ENCODE data around the gene RANGAP1. TPM values are rescaled to one million over a fixed set of nuclear protein-coding genes. Genes with fewer than 3 reads are reported as not detected.

RANGAP1 gene
- total and polyA plus RNA-seq, 2 of the 8 experiments (the other 6 are each of a cell fraction or from before 2014, with no cell fraction given) = 121 to 171 TPM

- H3K4me2 ChIP-seq (ENCODE audit: insufficient read depth in 1 of 2, low read depth in 2 of 2, low read length in 2 of 2) = no peak overlapping the region
These were observed 19.7 kb upstream of the RANGAP1 start for GRCh38 chr22:41305646-41306045.

More at GRCh38 chr22:41305646-41306045, 19.7 kb upstream of the RANGAP1 start:
- Histone ChIP-seq H3K23me2 (ENCODE audit: low read depth, low read length) (peaks cover 3% of the 10 kb centered on the region), H3K56ac (replicated peaks; ENCODE audit: insufficient read length, low read depth, low read length) (no peak overlapping the region), H3K79me1 (ENCODE audit: low read depth, low read length) (peaks cover 10% of the 10 kb centered on the region), H3K36me3 (ENCODE audit: control insufficient read depth in 2 of 4, insufficient read depth in 4 of 4, low read length in 3 of 4) (peaks cover 0 to 6% (median 0%) of the 10 kb centered on the region in 4 experiments; a peak in 1 of 8 replicates), H2BK15ac (ENCODE audit: low read length) (no peak overlapping the region), H3K79me2 (ENCODE audit: control insufficient read depth in 1 of 2, insufficient read depth in 2 of 2, low read length in 2 of 2) (peaks cover 8 to 68% of the 10 kb centered on the region in 2 experiments; a peak in 3 of 4 replicates), H4K8ac (ENCODE audit: extremely low read depth, insufficient read depth, low read length) (no peak overlapping the region), H2AFZ (ENCODE audit: low read length) (no peak overlapping the region), H4K20me1 (replicated peaks in 1 of 2; ENCODE audit: control insufficient read depth in 1 of 2, insufficient read depth in 2 of 2, low read length in 2 of 2) (peaks cover 2 to 12% of the 10 kb centered on the region in 2 experiments), H2BK20ac (ENCODE audit: low read length) (no peak overlapping the region), H3K4me3 (ENCODE audit: extremely low read depth in 1 of 4, insufficient read depth in 2 of 4, low read depth in 3 of 4, low read length in 4 of 4) (no peak overlapping the region), H4K5ac (ENCODE audit: insufficient read length, low read depth, low read length) (no peak overlapping the region), H4K91ac (replicated peaks; ENCODE audit: insufficient read length, low read length) (no peak overlapping the region), H2BK5ac (ENCODE audit: low read depth, low read length) (no peak overlapping the region), H2AK5ac (ENCODE audit: low read depth, low read length) (no peak overlapping the region), H2BK120ac (replicated peaks; ENCODE audit: low read depth, low read length) (no peak overlapping the region), H3K9me3 (ENCODE audit: insufficient read depth in 2 of 2, low read depth in 1 of 2, low read length in 1 of 2) (no peaks in the 10 kb centered on the region), H3K4me1 (replicated peaks in 1 of 4; ENCODE audit: control insufficient read depth in 3 of 4, insufficient read depth in 4 of 4, low read length in 3 of 4) (peaks cover 0 to 12% (median 6%) of the 10 kb centered on the region in 4 experiments; a peak in 5 of 7 replicates), H3K27ac (ENCODE audit: low read depth, low read length) (no peak overlapping the region), H3K23ac (ENCODE audit: insufficient read length) (no peak overlapping the region), H3K27me3 (replicated peaks in 1 of 4; ENCODE audit: control insufficient read depth in 3 of 4, extremely low read depth in 1 of 4, insufficient read depth in 3 of 4, low read length in 3 of 4) (no peaks in the 10 kb centered on the region), H2BK12ac (ENCODE audit: low read depth, low read length) (no peak overlapping the region), H3K18ac (ENCODE audit: extremely low read depth, low read length) (no peak overlapping the region), H3K4ac (replicated peaks; ENCODE audit: insufficient read length, low read depth, low read length) (no peak overlapping the region), H3K9ac (replicated peaks in 1 of 4; ENCODE audit: extremely low read depth in 1 of 4, low read depth in 3 of 4, low read length in 3 of 4) (no peak overlapping the region), H3K14ac (ENCODE audit: insufficient read length) (no peak overlapping the region)
- POLR2A ChIA-PET (ENCODE audit: partially characterized antibody) = interaction anchor here (0.6 to 1.6 kb wide), 8 partner anchors 11 to 268 kb away, joined by 3 to 4 read pairs (median 3); partner anchors contain the start of gene TEF
- DNase-seq (ENCODE audit: low read depth in 1 of 2, low spot score in 2 of 2) (no peak), FAIRE-seq (no peak)
- CTCF ChIA-PET (ENCODE audit: partially characterized antibody) = interaction anchor here (1.6 kb wide), 1 partner anchor 24 kb away, joined by 6 read pairs; no protein-coding TSS in a partner anchor
- 85% methylated on average over 4 of the region's 4 CpGs; no CpG with 5 or more reads in 1 of the 2 experiments for WGBS, 2 experiments (ENCODE audit: extremely low coverage in 1 of 2, insufficient coverage in 1 of 2, insufficient read length in 1 of 2, insufficient replicate concordance in 2 of 2, low coverage in 1 of 2, low lambda C conversion rate in 2 of 2, missing lambda C conversion rate in 1 of 2)
- TF ChIP-seq RNF2 (IDR thresholded peaks at IDR 0.05; ENCODE audit: borderline replicate concordance, low read depth, low read length, missing control alignments, poor library complexity, severe bottlenecking) = no peak
- no peak for TF ChIP-seq SP4 (IDR thresholded peaks at IDR 0.05; ENCODE audit: low read length)
- no peak for TF ChIP-seq GABPA (IDR thresholded peaks at IDR 0.05; ENCODE audit: borderline replicate concordance, insufficient read depth, low read length)
- no peak for TF ChIP-seq CTCF (IDR thresholded peaks at IDR 0.05; ENCODE audit: control extremely low read depth in 1 of 3, insufficient read depth in 1 of 3, low read depth in 1 of 3, low read length in 3 of 3)
- TF ChIP-seq KDM4A (IDR thresholded peaks at IDR 0.05; ENCODE audit: low read depth, low read length, severe bottlenecking) = no peak
- TF ChIP-seq SP1 (IDR thresholded peaks at IDR 0.05; ENCODE audit: low read depth, low read length) = no peak
- TF ChIP-seq TAF7 (optimal IDR thresholded peaks at IDR 0.05; ENCODE audit: borderline replicate concordance, low read depth, low read length) = no peak
